Femur (tissue), 1 donor: Measurements from ENCODE around the gene DET1.
"Not testable (repeated sequence)": the region's sequence is repeated elsewhere in the genome, so short reads cannot be mapped to it uniquely, and the experiment has no call there.

Source experiments
- DNase-seq: peaks from one replicate; pipeline ENCODE4 v3.0.0-alpha.2; 2017

The DET1 gene

GRCh38 chr15:88490036-88490435 is 56.4 kb downstream of the DET1 start:
- no peak for DNase-seq

GRCh38 chr15:88489321-88489720 is 57.2 kb downstream of the DET1 start:
- no peak for DNase-seq

- DNase-seq, result no peak
These were observed 58.5 kb downstream of the DET1 start for GRCh38 chr15:88487796-88488523.

DNA sequence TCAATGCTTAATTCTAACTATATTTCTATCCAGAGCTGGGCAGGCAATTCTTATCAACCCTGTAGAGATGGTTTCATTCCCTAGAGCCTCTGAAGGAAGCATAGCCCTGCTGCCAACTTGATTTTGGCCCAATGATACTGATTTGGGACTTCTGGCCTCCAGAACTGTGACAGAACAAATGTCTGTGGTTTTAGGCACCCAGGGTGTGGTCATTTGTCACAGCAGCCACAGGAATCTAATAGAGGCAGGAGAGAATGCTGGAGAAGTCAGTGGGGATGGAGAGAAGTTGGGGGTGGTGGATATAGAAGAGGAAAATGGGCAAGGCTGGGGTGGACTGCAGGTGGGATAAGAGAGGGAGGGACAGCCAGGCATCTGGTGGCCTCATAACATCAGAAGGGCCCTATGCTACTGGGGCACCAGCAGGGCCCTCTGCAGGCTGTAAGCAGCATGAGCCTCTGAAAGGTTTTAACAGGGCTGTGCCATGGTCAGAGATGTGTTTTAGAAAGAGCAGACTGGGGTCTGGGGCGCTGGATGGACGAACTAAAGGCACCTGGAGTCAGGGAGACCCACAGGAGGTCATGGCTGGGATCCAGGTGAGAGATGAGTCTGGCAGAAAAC is 59.2 kb downstream of the DET1 start:
- DNase-seq, result no peak

GRCh38 chr15:88484682-88485331 is 61.7 kb downstream of the DET1 start:
- DNase-seq, result no peak

DNA sequence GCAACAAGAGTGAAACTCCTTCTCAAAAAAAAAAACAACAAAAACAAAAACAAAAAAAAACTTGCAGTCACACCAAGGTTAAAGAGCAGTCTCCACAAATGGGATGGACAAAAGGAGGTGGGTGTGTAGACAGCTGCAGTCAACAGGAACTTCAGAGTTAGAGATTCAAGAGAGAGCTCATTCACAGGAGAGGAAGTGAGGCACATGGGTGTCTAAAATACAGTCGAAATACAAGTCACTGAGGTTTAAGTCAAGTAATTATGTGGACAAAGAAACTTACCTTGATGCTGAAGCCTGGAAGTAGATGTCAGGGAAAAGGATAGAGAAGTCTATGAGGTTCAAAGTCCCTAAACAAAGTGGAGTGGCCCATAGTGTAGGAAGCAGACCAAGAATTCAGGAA is 64.2 kb downstream of the DET1 start:
- no peak for DNase-seq

GRCh38 chr15:88480981-88481380 is 65.5 kb downstream of the DET1 start:
- DNase-seq, result no peak

DNA sequence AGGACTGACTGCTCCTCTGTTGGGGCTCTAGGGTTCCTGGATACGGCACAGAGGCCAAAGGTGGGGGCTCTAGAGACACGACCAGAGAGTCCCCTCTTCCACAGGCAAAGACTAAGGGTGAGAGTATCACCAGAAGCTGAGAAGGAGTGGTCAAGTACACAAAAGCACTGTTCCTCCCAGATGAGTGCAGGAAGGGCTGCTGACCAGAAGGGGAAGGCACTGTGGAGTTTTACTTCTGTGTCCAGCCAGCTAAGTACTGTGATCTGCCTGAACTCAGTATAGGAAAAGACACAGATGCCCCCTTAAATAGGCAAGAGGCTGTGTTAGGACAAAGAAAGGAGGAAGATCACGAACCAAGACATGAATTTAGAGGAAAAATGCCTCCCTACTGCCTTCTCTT is 67.3 kb downstream of the DET1 start:
- DNase-seq, result no peak

- no peak for DNase-seq
These were observed 68.6 kb downstream of the DET1 start for GRCh38 chr15:88477904-88478303.

GRCh38 chr15:88477126-88477525 is 69.4 kb downstream of the DET1 start:
- DNase-seq, result no peak

DNA sequence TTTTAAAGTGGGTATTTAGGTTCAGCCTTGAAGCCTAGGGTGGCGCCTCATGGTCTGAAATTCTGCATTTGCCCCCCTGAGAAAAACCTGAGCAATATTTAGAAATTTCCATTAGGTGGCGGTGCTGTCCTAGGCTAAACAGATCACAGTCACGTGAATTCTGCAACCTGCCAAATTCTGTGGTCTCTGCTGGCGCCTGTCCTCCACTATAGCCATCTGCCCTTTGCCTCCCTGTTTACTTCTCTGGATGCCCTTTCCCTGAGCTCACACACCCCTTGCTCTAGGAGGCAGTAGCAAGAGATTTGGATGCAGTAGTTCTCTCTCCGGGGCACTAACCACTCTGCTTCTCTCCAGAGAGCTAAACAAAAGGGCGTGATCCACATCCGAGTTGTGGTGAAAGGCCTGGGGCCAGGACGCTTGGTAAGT is 69.8 kb downstream of the DET1 start:
- DNase-seq, result no peak

DNA sequence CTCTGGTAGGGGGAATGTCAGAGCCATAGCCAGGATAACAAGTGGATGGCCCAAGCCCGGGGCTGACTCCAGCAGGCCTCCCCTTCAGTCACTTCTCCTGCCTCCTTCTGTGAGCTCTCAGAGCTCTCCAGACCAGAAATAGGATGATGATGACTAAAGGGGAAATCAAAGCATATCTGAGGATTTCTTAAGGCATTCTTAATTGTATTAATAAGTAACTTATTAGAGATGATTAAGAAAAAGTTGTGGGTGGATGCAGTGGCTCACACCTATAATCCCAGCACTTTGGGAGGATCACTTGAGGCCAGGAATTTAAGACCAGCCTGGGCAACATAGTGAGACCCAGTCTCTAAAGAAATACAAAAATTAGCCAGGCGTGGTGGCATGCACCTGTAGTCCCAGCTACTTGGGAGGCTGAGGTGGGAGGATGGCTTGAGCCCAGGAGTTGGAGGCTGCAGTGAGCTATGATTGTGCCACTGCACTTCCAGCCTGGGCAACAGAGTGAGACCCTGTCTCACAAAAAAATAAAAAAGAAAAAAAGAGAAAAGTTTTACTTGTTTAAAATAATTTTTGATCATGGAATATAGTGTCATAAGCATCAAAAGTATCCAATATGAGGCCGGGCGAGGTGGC is 72.7 kb downstream of the DET1 start:
- not testable (repeated sequence) for DNase-seq

DNA sequence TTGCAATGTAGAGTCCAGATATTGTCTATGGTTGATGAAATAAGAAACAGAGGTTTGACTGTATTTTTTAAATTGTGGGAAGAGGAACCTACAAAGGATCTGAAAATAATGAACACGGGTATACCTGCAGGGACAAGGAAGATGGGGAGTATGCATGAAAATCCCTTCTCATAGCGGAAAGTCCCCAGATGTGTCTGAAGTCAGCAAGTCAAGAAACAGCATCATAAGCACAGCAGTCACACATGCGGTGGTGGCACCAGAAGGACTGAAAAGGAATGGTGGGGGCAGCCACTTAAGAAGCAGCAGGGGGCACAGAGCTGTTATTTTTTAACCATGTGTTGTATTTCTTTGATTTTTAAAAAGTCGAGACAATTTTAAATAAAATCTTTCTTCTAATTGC is 74.3 kb downstream of the DET1 start:
- no peak for DNase-seq

GRCh38 chr15:88470625-88471372 is 75.7 kb downstream of the DET1 start:
- no peak for DNase-seq

DNA sequence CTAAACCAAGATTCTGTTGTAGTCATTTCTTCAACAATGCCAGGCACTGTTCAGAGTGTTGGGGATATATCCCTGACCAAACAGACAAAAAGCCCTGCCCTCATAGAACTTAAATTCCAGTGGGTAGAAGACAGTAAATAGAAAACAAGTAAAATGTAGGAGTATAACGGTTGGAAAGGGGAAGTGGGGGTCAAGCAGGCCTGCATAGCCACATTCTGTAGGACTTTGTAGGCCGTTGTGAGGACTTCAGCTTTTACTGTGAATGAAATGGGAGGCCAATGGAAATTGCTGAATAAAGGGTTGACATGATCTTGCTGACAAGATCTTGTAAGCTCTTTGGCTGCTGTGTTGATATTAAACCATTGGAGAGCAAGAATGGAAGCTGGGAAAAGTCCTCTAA is 77.2 kb downstream of the DET1 start:
- DNase-seq, result no peak

GRCh38 chr15:88468721-88469120 is 77.8 kb downstream of the DET1 start:
- DNase-seq, result not testable (repeated sequence)

DNA sequence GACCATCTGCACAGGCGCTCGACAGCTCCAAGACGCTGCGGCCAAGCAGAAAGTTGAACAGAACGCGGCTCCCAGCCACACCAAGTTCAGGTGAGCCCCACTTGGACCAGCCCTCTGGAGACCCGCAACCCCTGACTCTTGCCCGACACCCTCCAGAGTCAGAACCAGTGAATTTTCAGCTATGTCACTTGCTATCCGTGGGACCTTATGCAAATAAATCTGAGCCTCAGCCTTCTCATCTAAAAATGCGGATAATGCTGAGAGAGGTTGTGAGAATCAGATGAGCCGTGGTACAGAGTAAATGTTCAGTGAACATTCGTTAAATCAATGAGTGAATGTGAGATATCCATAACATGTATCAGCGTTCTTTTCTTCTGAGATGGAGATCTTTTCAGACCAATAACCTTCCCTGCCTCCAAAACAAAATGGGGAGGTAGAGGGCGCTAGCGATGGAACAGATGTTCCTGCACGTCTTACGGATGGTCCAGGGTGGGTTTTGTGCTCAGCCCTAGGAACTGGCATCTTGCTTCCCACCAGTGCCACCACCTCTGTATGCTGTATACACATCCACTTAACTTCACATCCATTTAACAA is 78.4 kb downstream of the DET1 start:
- DNase-seq, result no peak

- peak; percentile 92 for DNase-seq
These were observed 79.2 kb downstream of the DET1 start, which contains the start of the genes MRPL46 and MRPS11 for GRCh38 chr15:88467073-88467934. TSS of gene MRPL46 (minus strand) at chr15:88467388. CDS start at chr15:88467377, 11 bp downstream. TSS of gene MRPS11 (plus strand) at chr15:88467708. CDS start at chr15:88467718, 10 bp downstream.

- DNase-seq, result no peak
These were observed 80.8 kb downstream of the DET1 start for GRCh38 chr15:88465633-88466224.

DNA sequence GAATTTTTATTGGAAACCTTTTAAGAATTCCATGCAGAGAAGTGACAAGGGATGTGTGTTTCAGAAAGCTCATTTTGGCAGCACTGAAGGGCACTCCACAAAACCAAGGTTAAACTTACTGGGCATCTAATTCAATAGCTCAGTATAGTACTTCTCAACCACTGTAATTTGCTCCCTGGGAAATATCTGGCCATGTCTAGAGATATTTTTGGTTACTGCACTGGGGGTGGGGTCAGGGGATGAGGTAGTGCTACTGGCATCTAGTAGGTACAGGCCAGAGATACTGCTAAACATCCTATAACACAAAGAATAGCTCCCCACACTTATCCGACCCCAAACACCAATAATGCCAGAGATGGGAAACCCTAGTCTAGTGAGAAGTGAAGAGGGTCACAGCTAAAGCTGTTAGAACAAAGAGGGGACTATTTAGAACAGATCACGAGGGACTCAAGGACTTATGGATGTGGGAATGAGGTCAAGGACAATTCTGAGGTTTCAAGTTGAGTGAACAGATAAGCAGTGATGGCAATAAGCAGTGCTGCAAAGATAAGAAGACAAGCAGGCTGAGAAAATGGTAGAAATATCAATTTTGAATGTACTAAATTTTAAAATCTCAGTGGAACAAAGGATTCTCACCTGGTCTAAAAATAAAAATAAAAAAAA is 82.5 kb downstream of the DET1 start:
- DNase-seq, result no peak
